Measurements from ENCODE around the gene SMURF2. TPM values are rescaled to one million over a fixed set of nuclear protein-coding genes. Genes with fewer than 3 reads are reported as not detected.

SMURF2 gene
- total and polyA plus RNA-seq, 9 of the 15 experiments (the other 6 are each of a cell fraction or from before 2014, with no cell fraction given), result 3.8 to 22.0 (median 14.8) TPM

DNA sequence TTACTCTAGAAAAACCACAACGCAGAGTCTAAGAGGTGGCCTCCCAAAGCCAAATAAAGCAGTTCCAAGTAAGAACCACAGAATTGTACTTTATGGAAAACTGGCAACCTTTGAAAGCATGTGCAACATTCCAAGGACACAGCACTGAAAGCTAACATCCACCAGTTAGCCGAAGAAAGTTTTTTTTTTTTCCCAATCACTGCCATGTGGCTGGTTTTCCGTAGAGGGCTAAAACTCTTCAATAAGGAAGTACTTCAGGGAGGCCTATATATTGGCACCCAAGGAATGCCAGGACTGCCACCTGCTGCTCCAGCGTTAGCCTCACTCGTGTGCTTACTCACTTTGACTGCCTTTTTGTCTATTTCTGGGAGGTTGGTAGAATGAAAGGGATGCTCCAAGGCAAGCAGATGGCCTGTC lies 130.1 kb downstream of the SMURF2 start:
- FAIRE-seq, result no peak
- intact Hi-C loops (cut with micrococcal nuclease), result loop anchor here (10.0 kb wide), 1 partner anchor 113 kb away; no protein-coding TSS in a partner anchor
- DNase-seq (ENCODE audit: extremely low read depth in 1 of 4, low spot score in 3 of 4), result no peak
- ATAC-seq, result no peak
- H3K27me3 ChIP-seq (ENCODE audit: control insufficient read depth in 2 of 2, insufficient read depth in 2 of 2, low read length in 2 of 2), result no peaks in the 10 kb centered on the region
- in situ Hi-C loops (cut with MboI), result no loop called here
- ChIA-PET POLR2A (interaction anchor here (0.6 to 4.1 kb wide), 3 partner anchors 12 to 1476 kb away, joined by 3 to 36 read pairs (median 4); partner anchors contain the start of genes CEP95 and DDX5), CTCF (ENCODE audit: low intra/inter-chr PET ratio) (no interaction called here)
- H3K9me3 ChIP-seq (replicated peaks; ENCODE audit: control insufficient read depth, insufficient read depth, low read depth, low read length), result no peaks in the 10 kb centered on the region
- H3K4me1 ChIP-seq (replicated peaks in 1 of 2; ENCODE audit: control insufficient read depth in 2 of 2, insufficient read depth in 2 of 2, low read length in 2 of 2), result peaks cover 0 to 10% of the 10 kb centered on the region in 2 experiments; a peak in 3 of 5 replicates
- H3K27ac ChIP-seq (ENCODE audit: extremely low read depth, low read depth, low read length), result no peak overlapping the region
- H3K4me2 ChIP-seq (ENCODE audit: insufficient read depth, low read length), result no peak overlapping the region
- TF ChIP-seq KDM4B (IDR thresholded peaks at IDR 0.05; ENCODE audit: borderline replicate concordance in 2 of 2, low read depth in 1 of 2) (no peak), ZNF436 (CRISPR knock-in tag; IDR thresholded peaks at IDR 0.05) (no peak), ZNF764 (CRISPR knock-in tag; IDR thresholded peaks at IDR 0.05; ENCODE audit: low read depth) (no peak), ZNF644 (tag; IDR thresholded peaks at IDR 0.05; ENCODE audit: low read depth) (no peak), ZC3H11A (IDR thresholded peaks at IDR 0.05; ENCODE audit: low read depth, low read length) (no peak), NR4A1 (CRISPR knock-in tag; IDR thresholded peaks at IDR 0.05) (no peak), NR4A1 (tag; IDR thresholded peaks at IDR 0.05) (no peak), POLR3A (IDR thresholded peaks at IDR 0.05; ENCODE audit: borderline replicate concordance, extremely low read depth, insufficient read depth, insufficient read length) (no peak), NCOR1 (IDR thresholded peaks at IDR 0.05) (no peak), TAF15 (IDR thresholded peaks at IDR 0.05; ENCODE audit: low read depth, low read length) (no peak), ATF1 (CRISPR knock-in tag; IDR thresholded peaks at IDR 0.05) (no peak), ATF1 (tag; IDR thresholded peaks at IDR 0.05) (no peak), KDM5B (IDR thresholded peaks at IDR 0.05; ENCODE audit: insufficient replicate concordance, low read depth, low read length) (no peak)
- TF ChIP-seq, protein P1, sequence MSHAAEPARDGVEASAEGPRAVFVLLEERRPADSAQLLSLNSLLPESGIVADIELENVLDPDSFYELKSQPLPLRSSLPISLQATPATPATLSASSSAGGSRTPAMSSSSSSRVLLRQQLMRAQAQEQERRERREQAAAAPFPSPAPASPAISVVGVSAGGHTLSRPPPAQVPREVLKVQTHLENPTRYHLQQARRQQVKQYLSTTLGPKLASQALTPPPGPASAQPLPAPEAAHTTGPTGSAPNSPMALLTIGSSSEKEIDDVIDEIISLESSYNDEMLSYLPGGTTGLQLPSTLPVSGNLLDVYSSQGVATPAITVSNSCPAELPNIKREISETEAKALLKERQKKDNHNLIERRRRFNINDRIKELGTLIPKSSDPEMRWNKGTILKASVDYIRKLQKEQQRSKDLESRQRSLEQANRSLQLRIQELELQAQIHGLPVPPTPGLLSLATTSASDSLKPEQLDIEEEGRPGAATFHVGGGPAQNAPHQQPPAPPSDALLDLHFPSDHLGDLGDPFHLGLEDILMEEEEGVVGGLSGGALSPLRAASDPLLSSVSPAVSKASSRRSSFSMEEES (CRISPR knock-in tag; IDR thresholded peaks at IDR 0.05), result no peak
- TF ChIP-seq, protein P2, sequence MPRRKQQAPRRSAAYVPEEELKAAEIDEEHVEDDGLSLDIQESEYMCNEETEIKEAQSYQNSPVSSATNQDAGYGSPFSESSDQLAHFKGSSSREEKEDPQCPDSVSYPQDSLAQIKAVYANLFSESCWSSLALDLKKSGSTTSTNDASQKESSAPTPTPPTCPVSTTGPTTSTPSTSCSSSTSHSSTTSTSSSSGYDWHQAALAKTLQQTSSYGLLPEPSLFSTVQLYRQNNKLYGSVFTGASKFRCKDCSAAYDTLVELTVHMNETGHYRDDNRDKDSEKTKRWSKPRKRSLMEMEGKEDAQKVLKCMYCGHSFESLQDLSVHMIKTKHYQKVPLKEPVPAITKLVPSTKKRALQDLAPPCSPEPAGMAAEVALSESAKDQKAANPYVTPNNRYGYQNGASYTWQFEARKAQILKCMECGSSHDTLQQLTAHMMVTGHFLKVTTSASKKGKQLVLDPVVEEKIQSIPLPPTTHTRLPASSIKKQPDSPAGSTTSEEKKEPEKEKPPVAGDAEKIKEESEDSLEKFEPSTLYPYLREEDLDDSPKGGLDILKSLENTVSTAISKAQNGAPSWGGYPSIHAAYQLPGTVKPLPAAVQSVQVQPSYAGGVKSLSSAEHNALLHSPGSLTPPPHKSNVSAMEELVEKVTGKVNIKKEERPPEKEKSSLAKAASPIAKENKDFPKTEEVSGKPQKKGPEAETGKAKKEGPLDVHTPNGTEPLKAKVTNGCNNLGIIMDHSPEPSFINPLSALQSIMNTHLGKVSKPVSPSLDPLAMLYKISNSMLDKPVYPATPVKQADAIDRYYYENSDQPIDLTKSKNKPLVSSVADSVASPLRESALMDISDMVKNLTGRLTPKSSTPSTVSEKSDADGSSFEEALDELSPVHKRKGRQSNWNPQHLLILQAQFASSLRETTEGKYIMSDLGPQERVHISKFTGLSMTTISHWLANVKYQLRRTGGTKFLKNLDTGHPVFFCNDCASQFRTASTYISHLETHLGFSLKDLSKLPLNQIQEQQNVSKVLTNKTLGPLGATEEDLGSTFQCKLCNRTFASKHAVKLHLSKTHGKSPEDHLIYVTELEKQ (CRISPR knock-in tag; IDR thresholded peaks at IDR 0.05), result no peak
- BruUV-seq (replicated peaks), result no TSS peak
- no peaks in the 10 kb centered on the region for H3K79me2 ChIP-seq (ENCODE audit: control insufficient read depth, insufficient read depth, low read length)
- H2AFZ ChIP-seq (ENCODE audit: low read depth, low read length), result no peak overlapping the region
- H3K36me3 ChIP-seq (ENCODE audit: control insufficient read depth, insufficient read depth, low read length), result peaks cover 99% of the 10 kb centered on the region
- no peaks in the 10 kb centered on the region for H3K9me1 ChIP-seq (ENCODE audit: control insufficient read depth, insufficient read depth, low read length)
- H3K9ac ChIP-seq (ENCODE audit: insufficient read depth in 1 of 2, low read depth in 2 of 2, low read length in 2 of 2), result no peak overlapping the region
- WGBS (ENCODE audit: insufficient coverage, low coverage, missing lambda C conversion rate), result 92% methylated on average over 5 of the region's 5 CpGs
- no peak overlapping the region for H3K4me3 ChIP-seq
- H4K20me1 ChIP-seq (replicated peaks; ENCODE audit: control insufficient read depth, insufficient read depth, low read length), result no peaks in the 10 kb centered on the region

All from K562 (cell line).